A204.1 (cell line): ENCODE results near the gene SLC25A12.
"Not testable (repeated sequence)": the region's sequence is repeated elsewhere in the genome, so short reads cannot be mapped to it uniquely, and the experiment has no call there.

Experiments
- FAIRE-seq: peaks from 2 replicates; lab custom pipeline; 2012; peaks lifted over from hg19 to GRCh38; lab: Jason Lieb, UNC

The SLC25A12 gene

GRCh38 chr2:171822525-171823322, 71.3 kb downstream of the SLC25A12 start:
- FAIRE-seq: no peak

- FAIRE-seq: no peak
Observed at GRCh38 chr2:171819453-171819852, 74.6 kb downstream of the SLC25A12 start.

- no peak for FAIRE-seq
Observed at GRCh38 chr2:171814883-171815282, 79.2 kb downstream of the SLC25A12 start.

GRCh38 chr2:171814174-171814573, 79.9 kb downstream of the SLC25A12 start:
- no peak for FAIRE-seq

- peak; percentile 80 for FAIRE-seq
Observed at GRCh38 chr2:171813729-171814128, 80.3 kb downstream of the SLC25A12 start.

- FAIRE-seq: no peak
Observed at GRCh38 chr2:171813126-171813525, 80.9 kb downstream of the SLC25A12 start.

GRCh38 chr2:171811245-171811628, 82.8 kb downstream of the SLC25A12 start:
- peak; percentile 90 for FAIRE-seq

GRCh38 chr2:171810422-171811244, 83.4 kb downstream of the SLC25A12 start:
- no peak for FAIRE-seq

- FAIRE-seq: not testable (repeated sequence)
Observed at GRCh38 chr2:171808885-171809284, 85.2 kb downstream of the SLC25A12 start.

- no peak for FAIRE-seq
Observed at GRCh38 chr2:171807831-171808393, 86.1 kb downstream of the SLC25A12 start.

- no peak for FAIRE-seq
Observed at GRCh38 chr2:171807119-171807518, 86.9 kb downstream of the SLC25A12 start.

- FAIRE-seq: no peak
Observed at GRCh38 chr2:171804456-171804855, 89.6 kb downstream of the SLC25A12 start.

- no peak for FAIRE-seq
Observed at GRCh38 chr2:171803757-171804156, 90.3 kb downstream of the SLC25A12 start.

GRCh38 chr2:171800639-171801038, 93.4 kb downstream of the SLC25A12 start:
- FAIRE-seq: no peak

GRCh38 chr2:171798156-171798820, 95.8 kb downstream of the SLC25A12 start:
- no peak for FAIRE-seq

GRCh38 chr2:171794918-171795317, 99.1 kb downstream of the SLC25A12 start:
- FAIRE-seq: no peak

- FAIRE-seq: peak; percentile 23
Observed at GRCh38 chr2:171793691-171794678, 100.1 kb downstream of the SLC25A12 start.

- no peak for FAIRE-seq
Observed at GRCh38 chr2:171792886-171793580, 101.0 kb downstream of the SLC25A12 start.

- FAIRE-seq: no peak
Observed at GRCh38 chr2:171792157-171792556, 101.9 kb downstream of the SLC25A12 start.

- no peak for FAIRE-seq
Observed at GRCh38 chr2:171791361-171791760, 102.7 kb downstream of the SLC25A12 start.

GRCh38 chr2:171789956-171790355, 104.1 kb downstream of the SLC25A12 start:
- no peak for FAIRE-seq
